ENCODE data around the gene TMEM131. TPM values are rescaled to one million over a fixed set of nuclear protein-coding genes. Genes with fewer than 3 reads are reported as not detected.

TMEM131 gene
- total and polyA plus RNA-seq, 2 of the 8 experiments (the other 6 are each of a cell fraction or from before 2014, with no cell fraction given), result 9.7 to 22.9 TPM

GRCh38 chr2:97719362-97720155 is 276.2 kb downstream of the TMEM131 start:
- Histone ChIP-seq H3K56ac (replicated peaks; ENCODE audit: insufficient read length, low read depth, low read length) (no peak overlapping the region), H3K27ac (ENCODE audit: low read depth, low read length) (no peak overlapping the region), H3K23ac (ENCODE audit: insufficient read length) (no peak overlapping the region), H2BK15ac (ENCODE audit: low read length) (no peak overlapping the region; the same call in 1 of the 2 replicates), H3K79me1 (ENCODE audit: low read depth, low read length) (no peaks in the 10 kb centered on the region), H2BK20ac (ENCODE audit: low read length) (no peak overlapping the region), H3K79me2 (ENCODE audit: control insufficient read depth in 1 of 2, insufficient read depth in 2 of 2, low read length in 2 of 2) (no peaks in the 10 kb centered on the region), H2AK5ac (ENCODE audit: low read depth, low read length) (no peak overlapping the region), H2BK5ac (ENCODE audit: low read depth, low read length) (no peak overlapping the region), H4K91ac (replicated peaks; ENCODE audit: insufficient read length, low read length) (no peak overlapping the region), H3K18ac (ENCODE audit: extremely low read depth, low read length) (no peak overlapping the region), H3K4me3 (ENCODE audit: extremely low read depth in 1 of 4, insufficient read depth in 2 of 4, low read depth in 3 of 4, low read length in 4 of 4) (no peak overlapping the region), H3K9ac (replicated peaks in 1 of 4; ENCODE audit: extremely low read depth in 1 of 4, low read depth in 3 of 4, low read length in 3 of 4) (no peak overlapping the region), H4K20me1 (replicated peaks in 1 of 2; ENCODE audit: control insufficient read depth in 1 of 2, insufficient read depth in 2 of 2, low read length in 2 of 2) (no peaks in the 10 kb centered on the region), H3K9me3 (ENCODE audit: insufficient read depth in 2 of 2, low read depth in 1 of 2, low read length in 1 of 2) (no peaks in the 10 kb centered on the region), H3K27me3 (replicated peaks in 1 of 4; ENCODE audit: control insufficient read depth in 3 of 4, extremely low read depth in 1 of 4, insufficient read depth in 3 of 4, low read length in 3 of 4) (no peaks in the 10 kb centered on the region), H2AFZ (ENCODE audit: low read length) (no peak overlapping the region), H4K5ac (ENCODE audit: insufficient read length, low read depth, low read length) (no peak overlapping the region), H3K4ac (replicated peaks; ENCODE audit: insufficient read length, low read depth, low read length) (no peak overlapping the region), H2BK12ac (ENCODE audit: low read depth, low read length) (peak overlapping the region; percentile 60; the same call in 1 of the 2 replicates), H3K23me2 (ENCODE audit: low read depth, low read length) (no peaks in the 10 kb centered on the region), H3K4me2 (ENCODE audit: insufficient read depth in 1 of 2, low read depth in 2 of 2, low read length in 2 of 2) (no peak overlapping the region), H3K14ac (ENCODE audit: insufficient read length) (no peak overlapping the region), H4K8ac (ENCODE audit: extremely low read depth, insufficient read depth, low read length) (no peak overlapping the region), H3K36me3 (ENCODE audit: control insufficient read depth in 2 of 4, insufficient read depth in 4 of 4, low read length in 3 of 4) (no peaks in the 10 kb centered on the region), H3K4me1 (replicated peaks in 1 of 4; ENCODE audit: control insufficient read depth in 3 of 4, insufficient read depth in 4 of 4, low read length in 3 of 4) (peaks cover 2 to 13% (median 3%) of the 10 kb centered on the region in 4 experiments; a peak in 6 of 7 replicates), H2BK120ac (replicated peaks; ENCODE audit: low read depth, low read length) (no peak overlapping the region)
- no peak for FAIRE-seq
- no peak for DNase-seq (ENCODE audit: low read depth in 1 of 2, low spot score in 2 of 2)
- ChIA-PET CTCF (ENCODE audit: partially characterized antibody) (interaction anchor here (1.2 to 13.6 kb wide), 4 partner anchors 10 to 29 kb away, joined by 3 to 202 read pairs (median 35); no protein-coding TSS in a partner anchor), POLR2A (ENCODE audit: partially characterized antibody) (no interaction called here)
- 91% methylated on average over 15 of the region's 16 CpGs; no CpG with 5 or more reads in 1 of the 2 experiments for WGBS, 2 experiments (ENCODE audit: extremely low coverage in 1 of 2, insufficient coverage in 1 of 2, insufficient read length in 1 of 2, insufficient replicate concordance in 2 of 2, low coverage in 1 of 2, low lambda C conversion rate in 2 of 2, missing lambda C conversion rate in 1 of 2)
- TF ChIP-seq RXRA (IDR thresholded peaks at IDR 0.05; ENCODE audit: insufficient read depth, low read depth, low read length), result no peak
- no peak for TF ChIP-seq HDAC2 (IDR thresholded peaks at IDR 0.05; ENCODE audit: borderline replicate concordance in 1 of 2, low read depth in 2 of 2, low read length in 2 of 2)

All from H1 (cell line).